Germinal center (tissue), 1 donor: ENCODE results near the gene GLI3.

Experiments
- DNase-seq: peaks from one replicate; pipeline ENCODE4 v3.0.0; 2012; ENCODE audit warnings: mixed read lengths, low spot score

Gene GLI3

GRCh38 chr7:42143711-42144600, 93.1 kb downstream of the GLI3 start:
- no peak for DNase-seq

- no peak for DNase-seq
These were observed 94.9 kb downstream of the GLI3 start for GRCh38 chr7:42142089-42142488.

GRCh38 chr7:42139751-42140150, 97.3 kb downstream of the GLI3 start:
- no peak for DNase-seq

- no peak for DNase-seq
These were observed 98.3 kb downstream of the GLI3 start for GRCh38 chr7:42138691-42139090.

GRCh38 chr7:42137941-42138340, 99.1 kb downstream of the GLI3 start:
- DNase-seq, result no peak

GRCh38 chr7:42137431-42137830, 99.6 kb downstream of the GLI3 start:
- no peak for DNase-seq

- DNase-seq, result no peak
These were observed 101.3 kb downstream of the GLI3 start for GRCh38 chr7:42135728-42136127.

GRCh38 chr7:42134276-42134876, 102.6 kb downstream of the GLI3 start:
- DNase-seq, result no peak

- no peak for DNase-seq
These were observed 103.7 kb downstream of the GLI3 start for GRCh38 chr7:42133321-42133720.

GRCh38 chr7:42128703-42129102, 108.3 kb downstream of the GLI3 start:
- DNase-seq, result no peak

GRCh38 chr7:42127232-42127622, 109.8 kb downstream of the GLI3 start:
- no peak for DNase-seq

GRCh38 chr7:42126475-42127231, 110.4 kb downstream of the GLI3 start:
- DNase-seq, result no peak

- no peak for DNase-seq
These were observed 111.7 kb downstream of the GLI3 start for GRCh38 chr7:42125321-42125720.

- no peak for DNase-seq
These were observed 113.3 kb downstream of the GLI3 start for GRCh38 chr7:42123716-42124115.

- DNase-seq, result no peak
These were observed 116.8 kb downstream of the GLI3 start for GRCh38 chr7:42120191-42120590.

- DNase-seq, result no peak
These were observed 119.8 kb downstream of the GLI3 start for GRCh38 chr7:42117201-42117600.

- DNase-seq, result no peak
These were observed 121.2 kb downstream of the GLI3 start for GRCh38 chr7:42115795-42116194.

- DNase-seq, result no peak
These were observed 126.7 kb downstream of the GLI3 start for GRCh38 chr7:42110333-42110732.

- DNase-seq, result no peak
These were observed 128.0 kb downstream of the GLI3 start for GRCh38 chr7:42108803-42109528.

- DNase-seq, result no peak
These were observed 129.3 kb downstream of the GLI3 start for GRCh38 chr7:42107484-42108240.

- DNase-seq, result no peak
These were observed 130.4 kb downstream of the GLI3 start for GRCh38 chr7:42106562-42106961.
